ENCODE measurements around the gene CRLF3.
A peak's percentile ranks its signal among the peaks of the same experiment; 100 is the strongest.
"Not testable (repeated sequence)": the region's sequence is repeated elsewhere in the genome, so short reads cannot be mapped to it uniquely, and the experiment has no call there.

CRLF3 gene

DNA sequence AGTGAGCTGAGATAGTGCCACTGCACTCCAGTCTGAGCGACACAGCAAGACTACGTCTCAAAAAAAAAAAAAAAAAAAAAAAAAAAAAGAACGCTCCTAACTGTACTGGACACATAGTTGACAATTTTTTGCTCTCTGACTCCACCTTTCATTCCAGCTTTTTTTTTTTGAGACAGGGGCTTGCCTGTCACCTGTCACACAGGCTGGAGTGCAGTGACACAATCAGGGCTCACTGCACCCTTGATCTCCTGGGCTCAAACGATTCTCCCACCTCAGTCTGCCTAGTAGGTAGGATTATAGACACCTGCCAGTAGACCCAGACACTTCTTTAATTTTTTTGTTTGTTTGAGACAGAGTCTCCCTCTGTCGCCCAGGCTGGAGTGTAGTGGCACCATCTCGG lies 2.6 kb upstream of the CRLF3 start:
- TF ChIP-seq, protein P1, sequence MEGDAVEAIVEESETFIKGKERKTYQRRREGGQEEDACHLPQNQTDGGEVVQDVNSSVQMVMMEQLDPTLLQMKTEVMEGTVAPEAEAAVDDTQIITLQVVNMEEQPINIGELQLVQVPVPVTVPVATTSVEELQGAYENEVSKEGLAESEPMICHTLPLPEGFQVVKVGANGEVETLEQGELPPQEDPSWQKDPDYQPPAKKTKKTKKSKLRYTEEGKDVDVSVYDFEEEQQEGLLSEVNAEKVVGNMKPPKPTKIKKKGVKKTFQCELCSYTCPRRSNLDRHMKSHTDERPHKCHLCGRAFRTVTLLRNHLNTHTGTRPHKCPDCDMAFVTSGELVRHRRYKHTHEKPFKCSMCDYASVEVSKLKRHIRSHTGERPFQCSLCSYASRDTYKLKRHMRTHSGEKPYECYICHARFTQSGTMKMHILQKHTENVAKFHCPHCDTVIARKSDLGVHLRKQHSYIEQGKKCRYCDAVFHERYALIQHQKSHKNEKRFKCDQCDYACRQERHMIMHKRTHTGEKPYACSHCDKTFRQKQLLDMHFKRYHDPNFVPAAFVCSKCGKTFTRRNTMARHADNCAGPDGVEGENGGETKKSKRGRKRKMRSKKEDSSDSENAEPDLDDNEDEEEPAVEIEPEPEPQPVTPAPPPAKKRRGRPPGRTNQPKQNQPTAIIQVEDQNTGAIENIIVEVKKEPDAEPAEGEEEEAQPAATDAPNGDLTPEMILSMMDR (IDR thresholded peaks at IDR 0.05; ENCODE audit: extremely low read depth, insufficient read depth, missing control alignments): no peak
- in situ Hi-C loops (cut with MboI; ENCODE audit: low pct_unique_long_range_greater_than_20kb, low sequenced_read_pairs, unreplicated experiment): loop anchor here (25.0 kb wide), 1 partner anchor 340 kb away; the partner anchor contains the start of gene GOSR1

GRCh38 chr17:30824002-30824355 lies 513 bp downstream of the CRLF3 start:
- peak; percentile 53 for DNase-seq (ENCODE audit: low spot score)
- TF ChIP-seq, protein P1 (IDR thresholded peaks at IDR 0.05; ENCODE audit: extremely low read depth, insufficient read depth, missing control alignments): no peak
- in situ Hi-C loops (cut with MboI; ENCODE audit: low pct_unique_long_range_greater_than_20kb, low sequenced_read_pairs, unreplicated experiment): no loop called here

More for the DNA sequence above, 2.6 kb upstream of the CRLF3 start:
- no peak for DNase-seq (ENCODE audit: low spot score)

- TF ChIP-seq, protein P1 (IDR thresholded peaks at IDR 0.05; ENCODE audit: extremely low read depth, insufficient read depth, missing control alignments): no peak
- in situ Hi-C loops (cut with MboI; ENCODE audit: low pct_unique_long_range_greater_than_20kb, low sequenced_read_pairs, unreplicated experiment): no loop called here
- peak; percentile 17 for DNase-seq (ENCODE audit: low spot score)
These were observed 1.1 kb downstream of the CRLF3 start for GRCh38 chr17:30823421-30823820.

DNA sequence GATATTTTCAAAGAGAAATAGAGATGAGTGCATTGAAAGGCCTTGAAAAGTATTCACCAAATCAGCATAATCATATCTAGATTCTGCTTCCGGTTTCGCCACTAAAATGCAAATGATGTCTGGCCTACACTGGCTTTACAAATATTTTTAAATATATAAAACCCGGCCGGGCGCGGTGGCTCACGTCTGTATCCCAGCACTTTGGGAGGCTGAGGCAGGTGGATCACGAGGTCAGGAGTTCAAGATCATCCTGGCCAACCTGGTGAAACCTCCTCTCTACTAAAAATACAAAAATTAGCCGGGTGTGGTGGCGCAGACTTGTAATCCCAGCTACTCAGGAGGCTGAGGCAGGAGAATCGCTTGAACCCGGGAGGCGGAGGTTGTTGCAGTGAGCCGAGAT lies 1.6 kb downstream of the CRLF3 start:
- in situ Hi-C loops (cut with MboI; ENCODE audit: low pct_unique_long_range_greater_than_20kb, low sequenced_read_pairs, unreplicated experiment): not testable (repeated sequence)
- peak; percentile 46 for DNase-seq (ENCODE audit: low spot score)

- in situ Hi-C loops (cut with MboI; ENCODE audit: low pct_unique_long_range_greater_than_20kb, low sequenced_read_pairs, unreplicated experiment): no loop called here
- DNase-seq (ENCODE audit: low spot score): peak; percentile 17
These were observed 2.4 kb downstream of the CRLF3 start for GRCh38 chr17:30821871-30822723.

GRCh38 chr17:30819971-30820705 lies 4.4 kb downstream of the CRLF3 start:
- DNase-seq (ENCODE audit: low spot score): no peak
- TF ChIP-seq, protein P1 (IDR thresholded peaks at IDR 0.05; ENCODE audit: extremely low read depth, insufficient read depth, missing control alignments): no peak
- in situ Hi-C loops (cut with MboI; ENCODE audit: low pct_unique_long_range_greater_than_20kb, low sequenced_read_pairs, unreplicated experiment): no loop called here

More at GRCh38 chr17:30821871-30822723, 2.4 kb downstream of the CRLF3 start:
- TF ChIP-seq, protein P1 (IDR thresholded peaks at IDR 0.05; ENCODE audit: extremely low read depth, insufficient read depth, missing control alignments): no peak

DNA sequence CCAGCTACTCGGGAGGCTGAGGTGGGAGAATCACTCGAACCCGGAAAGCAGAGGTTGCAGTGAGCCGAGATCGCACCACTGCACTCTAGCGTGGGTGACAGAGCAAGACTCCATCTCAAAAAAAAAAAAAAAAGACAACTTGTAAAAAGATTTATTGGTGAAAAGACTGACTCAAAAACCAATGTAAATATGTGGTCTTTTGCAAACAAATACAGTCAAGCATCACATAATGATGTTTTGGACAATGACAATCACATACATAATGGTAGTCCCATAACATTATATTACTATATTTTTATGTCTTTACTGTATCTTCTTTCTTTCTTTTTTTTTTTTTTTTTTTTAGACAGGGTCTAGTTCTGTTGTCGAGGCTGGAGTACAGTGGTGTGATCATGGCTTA lies 8.3 kb downstream of the CRLF3 start:
- TF ChIP-seq, protein P1 (IDR thresholded peaks at IDR 0.05; ENCODE audit: extremely low read depth, insufficient read depth, missing control alignments): no peak
- in situ Hi-C loops (cut with MboI; ENCODE audit: low pct_unique_long_range_greater_than_20kb, low sequenced_read_pairs, unreplicated experiment): no loop called here

GRCh38 chr17:30814860-30815259 lies 9.6 kb downstream of the CRLF3 start:
- in situ Hi-C loops (cut with MboI; ENCODE audit: low pct_unique_long_range_greater_than_20kb, low sequenced_read_pairs, unreplicated experiment); DNase-seq (ENCODE audit: low spot score): not testable (repeated sequence)

More for the DNA sequence above, 8.3 kb downstream of the CRLF3 start:
- no peak for DNase-seq (ENCODE audit: low spot score)

DNA sequence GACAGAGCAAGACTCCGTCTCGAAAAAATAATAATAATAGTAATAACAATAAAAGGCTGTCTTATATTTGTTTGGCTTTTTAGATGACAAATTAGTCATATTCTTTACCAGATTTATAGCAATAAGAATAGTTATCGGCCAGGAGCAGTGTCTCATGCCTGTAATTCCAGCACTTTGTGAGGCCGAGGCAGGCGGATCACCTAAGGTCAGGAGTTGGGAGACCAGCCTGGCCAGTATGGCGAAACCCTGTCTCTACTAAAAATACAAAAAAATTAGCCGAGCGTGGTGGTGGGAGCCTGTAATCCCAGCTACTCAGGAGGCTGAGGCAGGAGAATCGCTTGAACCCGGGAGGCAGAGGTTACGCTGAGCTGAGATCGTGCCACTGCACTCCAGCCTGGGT lies 10.3 kb downstream of the CRLF3 start:
- in situ Hi-C loops (cut with MboI; ENCODE audit: low pct_unique_long_range_greater_than_20kb, low sequenced_read_pairs, unreplicated experiment); DNase-seq (ENCODE audit: low spot score): not testable (repeated sequence)
